PC-3 (cell line): ENCODE data around the gene TM4SF5.

ENCODE experiments used
- EZH2 ChIP-seq: fragments of 300-600 bp; sonication (generic); IDR thresholded peaks from one replicate; pipeline ENCODE4 v1.6.1; 2017; ENCODE audit warnings: antibody characterized with exemption, mild to moderate bottlenecking, low read length; ENCODE audit not compliant: unreplicated experiment
- TF ChIP-seq, protein P1 (sequence below): fragments of 300-600 bp; sonication (generic); conservative IDR thresholded peaks from 2 replicates; pipeline ENCODE4 v1.5.1; 2017; ENCODE audit warnings: antibody characterized with exemption, low read depth, mild to moderate bottlenecking, low read length

DNA sequence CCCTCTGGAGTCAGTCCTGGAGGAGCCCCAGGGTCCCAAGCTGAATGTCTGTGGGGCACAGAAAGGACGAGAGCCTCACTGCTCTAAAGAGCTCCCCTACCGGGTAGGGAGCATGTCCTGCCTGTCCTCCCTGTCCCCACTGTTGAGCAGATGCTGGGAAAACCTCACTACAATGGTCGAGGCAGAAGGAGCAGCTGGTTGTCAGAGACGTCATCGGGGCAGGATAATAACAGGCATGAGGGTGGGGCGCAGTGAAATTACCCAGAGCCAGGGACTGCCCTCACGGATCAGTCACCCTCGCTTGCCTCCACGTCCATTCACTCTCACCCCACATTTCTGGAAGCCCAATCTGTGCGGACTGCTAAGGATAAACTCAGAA lies 538 bp downstream of the TM4SF5 start:
- TF ChIP-seq, protein P1, sequence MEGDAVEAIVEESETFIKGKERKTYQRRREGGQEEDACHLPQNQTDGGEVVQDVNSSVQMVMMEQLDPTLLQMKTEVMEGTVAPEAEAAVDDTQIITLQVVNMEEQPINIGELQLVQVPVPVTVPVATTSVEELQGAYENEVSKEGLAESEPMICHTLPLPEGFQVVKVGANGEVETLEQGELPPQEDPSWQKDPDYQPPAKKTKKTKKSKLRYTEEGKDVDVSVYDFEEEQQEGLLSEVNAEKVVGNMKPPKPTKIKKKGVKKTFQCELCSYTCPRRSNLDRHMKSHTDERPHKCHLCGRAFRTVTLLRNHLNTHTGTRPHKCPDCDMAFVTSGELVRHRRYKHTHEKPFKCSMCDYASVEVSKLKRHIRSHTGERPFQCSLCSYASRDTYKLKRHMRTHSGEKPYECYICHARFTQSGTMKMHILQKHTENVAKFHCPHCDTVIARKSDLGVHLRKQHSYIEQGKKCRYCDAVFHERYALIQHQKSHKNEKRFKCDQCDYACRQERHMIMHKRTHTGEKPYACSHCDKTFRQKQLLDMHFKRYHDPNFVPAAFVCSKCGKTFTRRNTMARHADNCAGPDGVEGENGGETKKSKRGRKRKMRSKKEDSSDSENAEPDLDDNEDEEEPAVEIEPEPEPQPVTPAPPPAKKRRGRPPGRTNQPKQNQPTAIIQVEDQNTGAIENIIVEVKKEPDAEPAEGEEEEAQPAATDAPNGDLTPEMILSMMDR = no peak
- no peak for TF ChIP-seq EZH2
